Vagina (tissue), 2 donors: Measurements from ENCODE around the gene PRDM10. TPM values are rescaled to one million over a fixed set of nuclear protein-coding genes. Genes with fewer than 3 reads are reported as not detected.
"Not testable (repeated sequence)": the region's sequence is repeated elsewhere in the genome, so short reads cannot be mapped to it uniquely, and the experiment has no call there.

Source experiments
- DNase-seq, 2 donors: peaks; one replicate each; pipeline ENCODE4 v3.0.0-alpha.2; 2017; ENCODE audit errors: extremely low spot score in 2 of 2
- H3K27ac ChIP-seq: fragments of 200-600 bp; sonication (generic); one replicate; pipeline ENCODE4 v1.5.1; 2019
- H3K27me3 ChIP-seq: fragments of 200-600 bp; sonication (generic); one replicate; pipeline ENCODE4 v1.5.1; 2019
- H3K36me3 ChIP-seq, 2 donors: fragments of 200-600 bp; sonication (generic); one replicate each; pipeline ENCODE4 v1.5.1; 2017 to 2019
- H3K4me1 ChIP-seq: fragments of 200-600 bp; sonication (generic); one replicate; pipeline ENCODE4 v1.5.1; 2019
- H3K4me3 ChIP-seq, 2 donors: fragments of 200-600 bp; sonication (generic); 1 replicate in 1 of 2; 2 replicates in 1 of 2; pipeline ENCODE4 v1.5.1; 2016 to 2019
- H3K9me3 ChIP-seq: fragments of 200-600 bp; sonication (generic); one replicate; pipeline ENCODE4 v1.5.1; 2019
- CTCF ChIP-seq, 3 experiments: fragments of 450-650 bp in 2 of 3; fragments of 200-600 bp in 1 of 3; sonication (generic) in 1 of 3; IDR thresholded peaks; one replicate each; pipeline ENCODE4 v1.5.1; 2017 to 2019; ENCODE audit warnings: antibody characterized with exemption in 3 of 3, mild to moderate bottlenecking in 2 of 3, moderate library complexity in 2 of 3
- POLR2A ChIP-seq, 2 donors: fragments of 450-650 bp; IDR thresholded peaks; one replicate each; pipeline ENCODE4 v1.6.1; 2017; ENCODE audit warnings: antibody characterized with exemption in 2 of 2, mild to moderate bottlenecking in 2 of 2, moderate library complexity in 2 of 2
- POLR2AphosphoS5 ChIP-seq, 2 donors: sonication (generic); formaldehyde crosslinking; IDR thresholded peaks; one replicate each; pipeline ENCODE4 v1.9.0; 2017; ENCODE audit warnings: antibody characterized with exemption in 2 of 2, mild to moderate bottlenecking in 2 of 2, low read depth in 1 of 2; ENCODE audit not compliant: insufficient read depth in 1 of 2
- intact Hi-C: fragments of 100-400 bp; cut with DNase I; formaldehyde crosslinking; loops from one replicate; pipeline ENCODE4 v1.15.1; 2023
- total RNA-seq: library from RNA; depleted of rRNA; stranded (reverse); fragments of >200 nt; gene quantifications from one replicate; pipeline ENCODE4 v1.2.3, GENCODE V29; 2016

The PRDM10 gene
- total RNA-seq, 1 donor from 2014 or later, result 11.3 TPM

- Histone ChIP-seq H3K4me1 (no peaks in the 10 kb centered on the region), H3K9me3 (no peaks in the 10 kb centered on the region), H3K36me3 (no peaks in the 10 kb centered on the region), H3K27me3 (no peaks in the 10 kb centered on the region), H3K27ac (no peak overlapping the region), H3K4me3 (no peak overlapping the region)
- no peak for DNase-seq
- TF ChIP-seq POLR2A (IDR thresholded peaks at IDR 0.05) (no peak), CTCF (IDR thresholded peaks at IDR 0.05) (no peak), POLR2AphosphoS5 (IDR thresholded peaks at IDR 0.05; ENCODE audit: insufficient read depth in 1 of 2, low read depth in 1 of 2) (no peak)
- intact Hi-C loops, result no loop called here
Observed at GRCh38 chr11:129973068-129973467, 29.6 kb downstream of the PRDM10 start.

- Histone ChIP-seq H3K4me1 (no peaks in the 10 kb centered on the region), H3K27me3 (no peaks in the 10 kb centered on the region), H3K27ac (no peak overlapping the region), H3K4me3 (no peak overlapping the region), H3K36me3 (no peaks in the 10 kb centered on the region), H3K9me3 (no peaks in the 10 kb centered on the region)
- no peak for DNase-seq
- intact Hi-C loops, result no loop called here
- TF ChIP-seq CTCF (IDR thresholded peaks at IDR 0.05) (no peak), POLR2AphosphoS5 (IDR thresholded peaks at IDR 0.05; ENCODE audit: insufficient read depth in 1 of 2, low read depth in 1 of 2) (no peak), POLR2A (IDR thresholded peaks at IDR 0.05) (no peak)
Observed at GRCh38 chr11:129972611-129973010, 30.0 kb downstream of the PRDM10 start.

- DNase-seq, H3K4me3 ChIP-seq, H3K27ac ChIP-seq, H3K27me3 ChIP-seq, H3K9me3 ChIP-seq, H3K36me3 ChIP-seq, intact Hi-C loops, H3K4me1 ChIP-seq: not testable (repeated sequence)
Observed at GRCh38 chr11:129971856-129972255, 30.8 kb downstream of the PRDM10 start.

GRCh38 chr11:129969920-129970319 is 32.7 kb downstream of the PRDM10 start:
- intact Hi-C loops, result no loop called here
- Histone ChIP-seq H3K4me1 (no peaks in the 10 kb centered on the region), H3K4me3 (no peak overlapping the region), H3K27me3 (no peaks in the 10 kb centered on the region), H3K27ac (no peak overlapping the region), H3K36me3 (no peaks in the 10 kb centered on the region), H3K9me3 (no peaks in the 10 kb centered on the region)
- no peak for TF ChIP-seq CTCF (IDR thresholded peaks at IDR 0.05)
- TF ChIP-seq POLR2A (IDR thresholded peaks at IDR 0.05), result no peak
- no peak for TF ChIP-seq POLR2AphosphoS5 (IDR thresholded peaks at IDR 0.05; ENCODE audit: insufficient read depth in 1 of 2, low read depth in 1 of 2)
- no peak for DNase-seq

GRCh38 chr11:129968591-129969419 is 33.8 kb downstream of the PRDM10 start:
- TF ChIP-seq POLR2A (IDR thresholded peaks at IDR 0.05) (no peak), CTCF (IDR thresholded peaks at IDR 0.05) (no peak), POLR2AphosphoS5 (IDR thresholded peaks at IDR 0.05; ENCODE audit: insufficient read depth in 1 of 2, low read depth in 1 of 2) (no peak)
- intact Hi-C loops, result no loop called here
- H3K27ac ChIP-seq, result no peak overlapping the region
- no peak for DNase-seq
- no peaks in the 10 kb centered on the region for H3K4me1 ChIP-seq
- no peak overlapping the region for H3K4me3 ChIP-seq
- H3K36me3 ChIP-seq, result no peaks in the 10 kb centered on the region
- no peaks in the 10 kb centered on the region for H3K9me3 ChIP-seq
- H3K27me3 ChIP-seq, result no peaks in the 10 kb centered on the region
